ENCODE data around the gene WDR43.

The WDR43 gene

DNA sequence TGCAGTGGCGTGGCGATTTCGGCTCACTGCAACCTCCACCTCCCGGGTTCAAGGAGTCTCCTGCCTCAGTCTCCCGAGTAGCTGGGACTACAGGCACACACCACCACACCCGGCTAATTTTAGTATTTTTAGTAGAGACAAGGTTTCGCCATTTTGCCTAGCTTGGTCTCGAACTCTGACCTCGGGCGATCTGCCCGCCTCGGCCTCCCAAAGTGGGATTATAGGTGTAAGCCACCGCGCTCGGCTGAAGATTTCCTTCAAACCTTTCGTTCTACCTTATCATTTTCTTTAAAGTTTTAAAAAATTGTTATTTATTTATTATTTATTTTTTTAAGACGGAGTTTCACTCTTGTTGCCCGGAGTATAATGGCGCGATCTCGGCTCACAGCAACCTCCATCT lies 979 bp upstream of the WDR43 start:
- Histone ChIP-seq H4K8ac (ENCODE audit: low read length) (no peak overlapping the region), H2BK5ac (ENCODE audit: low read depth, low read length, poor library complexity, severe bottlenecking) (no peak overlapping the region), H3K14ac (ENCODE audit: low read length in 2 of 2) (no peak overlapping the region), H3K27me3 (ENCODE audit: control insufficient read depth in 1 of 2, insufficient read depth in 1 of 2, low read length in 2 of 2) (peaks cover 0 to 3% of the 10 kb centered on the region in 2 experiments), H3K79me1 (replicated peaks; ENCODE audit: low read length, poor library complexity, severe bottlenecking) (no peaks in the 10 kb centered on the region), H3K4me1 (ENCODE audit: control insufficient read depth, insufficient read depth, low read depth, low read length) (peaks cover 1% of the 10 kb centered on the region), H3K23ac (ENCODE audit: low read length in 2 of 2) (no peak overlapping the region), H3K27ac (ENCODE audit: low read length, poor library complexity, severe bottlenecking) (no peak overlapping the region), H4K91ac (ENCODE audit: low read length) (no peak overlapping the region), H3K9ac (ENCODE audit: low read length) (no peak overlapping the region), H3K9me3 (ENCODE audit: control insufficient read depth, low read length) (no peaks in the 10 kb centered on the region), H2AK5ac (ENCODE audit: low read length, severe bottlenecking) (no peak overlapping the region), H2BK12ac (ENCODE audit: low read length in 2 of 2) (no peak overlapping the region), H3K4ac (ENCODE audit: low read depth in 1 of 2, low read length in 2 of 2) (no peak overlapping the region), H3K4me3 (ENCODE audit: insufficient read depth in 1 of 2, low read depth in 1 of 2, low read length in 2 of 2) (no peak overlapping the region), H2AFZ (ENCODE audit: low read depth, low read length) (no peak overlapping the region), H2BK15ac (ENCODE audit: low read depth, poor library complexity, severe bottlenecking) (no peak overlapping the region), H3K18ac (ENCODE audit: low read depth in 1 of 2, low read length in 2 of 2) (no peak overlapping the region), H2BK120ac (ENCODE audit: low read depth, low read length) (no peak overlapping the region), H3K36me3 (ENCODE audit: control insufficient read depth in 1 of 2, insufficient read depth in 2 of 2, low read depth in 1 of 2, low read length in 2 of 2) (no peaks in the 10 kb centered on the region), H3K4me2 (ENCODE audit: low read length, poor library complexity, severe bottlenecking) (no peak overlapping the region)
- 98% methylated on average over 16 of the region's 21 CpGs for WGBS
- no peak for DNase-seq

DNA sequence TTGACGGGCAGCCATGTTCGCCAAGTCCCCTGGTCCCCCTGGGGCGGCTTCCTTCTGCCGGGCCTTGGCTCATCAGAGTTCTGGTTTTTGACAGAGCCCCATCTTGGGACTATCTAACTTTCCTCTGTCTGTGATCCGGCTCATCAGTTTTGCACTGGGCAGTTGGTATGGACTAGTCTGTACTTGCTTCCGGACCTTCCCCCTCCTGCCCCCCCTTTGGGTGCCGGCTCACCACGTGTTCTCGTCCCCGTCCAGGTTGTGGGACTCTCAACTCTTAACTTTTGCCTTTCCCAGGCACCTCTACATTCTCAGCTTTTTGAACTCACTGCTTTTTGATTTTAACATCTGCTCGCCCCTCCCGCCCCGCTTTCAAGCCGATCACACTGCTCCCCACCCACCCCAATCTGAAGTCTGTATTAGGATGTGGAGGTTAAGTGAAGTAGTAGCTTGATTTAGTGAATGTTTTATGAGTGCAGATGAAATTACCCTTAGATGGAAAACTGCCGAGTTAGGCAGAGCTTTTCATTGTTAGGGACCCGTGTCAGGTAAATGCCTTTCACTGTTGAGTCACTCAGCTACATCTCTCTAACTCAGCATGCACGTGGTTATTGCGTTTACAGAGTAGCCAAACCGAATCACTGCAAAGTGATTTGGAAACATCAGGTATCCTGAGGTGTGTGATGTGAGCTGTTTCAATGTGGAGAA lies 874 bp downstream of the WDR43 start:
- Histone ChIP-seq H3K9me3 (ENCODE audit: control insufficient read depth, low read length) (no peaks in the 10 kb centered on the region), H3K27ac (ENCODE audit: low read length, poor library complexity, severe bottlenecking) (peak overlapping the region; percentile 73), H3K9ac (ENCODE audit: low read length) (peak overlapping the region; percentile 96), H3K18ac (ENCODE audit: low read depth in 1 of 2, low read length in 2 of 2) (peak overlapping the region; percentile 65 to 98), H3K4me2 (ENCODE audit: low read length, poor library complexity, severe bottlenecking) (peak overlapping the region; percentile 81), H2BK12ac (ENCODE audit: low read length in 2 of 2) (no peak overlapping the region), H2AK5ac (ENCODE audit: low read length, severe bottlenecking) (peak overlapping the region; percentile 69), H2AFZ (ENCODE audit: low read depth, low read length) (peak overlapping the region; percentile 79), H2BK120ac (ENCODE audit: low read depth, low read length) (peak overlapping the region; percentile 89), H3K4ac (ENCODE audit: low read depth in 1 of 2, low read length in 2 of 2) (peak overlapping the region in 1 of 2 experiments; percentile 100), H3K23ac (ENCODE audit: low read length in 2 of 2) (peak overlapping the region in 1 of 2 experiments; percentile 99), H2BK5ac (ENCODE audit: low read depth, low read length, poor library complexity, severe bottlenecking) (peak overlapping the region; percentile 81), H3K79me1 (replicated peaks; ENCODE audit: low read length, poor library complexity, severe bottlenecking) (no peaks in the 10 kb centered on the region), H3K4me1 (ENCODE audit: control insufficient read depth, insufficient read depth, low read depth, low read length) (peaks cover 1% of the 10 kb centered on the region), H3K27me3 (ENCODE audit: control insufficient read depth in 1 of 2, insufficient read depth in 1 of 2, low read length in 2 of 2) (no peaks in the 10 kb centered on the region), H3K36me3 (ENCODE audit: control insufficient read depth in 1 of 2, insufficient read depth in 2 of 2, low read depth in 1 of 2, low read length in 2 of 2) (no peaks in the 10 kb centered on the region), H3K14ac (ENCODE audit: low read length in 2 of 2) (peak overlapping the region in 1 of 2 experiments; percentile 100), H4K8ac (ENCODE audit: low read length) (no peak overlapping the region), H4K91ac (ENCODE audit: low read length) (peak overlapping the region; percentile 85), H3K4me3 (ENCODE audit: insufficient read depth in 1 of 2, low read depth in 1 of 2, low read length in 2 of 2) (peak overlapping the region; percentile 96 to 97), H2BK15ac (ENCODE audit: low read depth, poor library complexity, severe bottlenecking) (peak overlapping the region; percentile 16)
- DNase-seq: peak; percentile 45
- 0% methylated on average over 15 of the region's 19 CpGs for WGBS

DNA sequence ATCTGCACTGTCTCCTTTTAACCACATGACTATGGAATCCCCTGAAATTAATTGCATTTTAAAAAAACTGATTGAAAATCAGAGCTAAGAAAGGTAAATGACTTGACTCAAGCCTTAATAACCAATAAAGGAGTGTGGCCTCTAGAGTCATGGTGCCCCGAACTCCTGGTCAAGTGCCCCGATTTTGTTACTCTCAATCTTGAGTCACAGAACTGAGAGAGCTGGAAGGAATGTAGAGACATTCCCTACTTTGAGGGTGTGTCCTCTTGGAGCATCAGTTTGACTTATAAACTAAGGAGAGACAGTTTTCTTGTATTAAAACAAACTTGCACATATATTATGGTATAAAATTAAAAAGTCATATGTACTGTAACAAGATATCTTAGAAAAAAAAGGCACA lies 2.4 kb downstream of the WDR43 start:
- Histone ChIP-seq H4K91ac (ENCODE audit: low read length) (no peak overlapping the region), H3K79me1 (replicated peaks; ENCODE audit: low read length, poor library complexity, severe bottlenecking) (no peaks in the 10 kb centered on the region), H2AK5ac (ENCODE audit: low read length, severe bottlenecking) (no peak overlapping the region), H3K9me3 (ENCODE audit: control insufficient read depth, low read length) (no peaks in the 10 kb centered on the region), H3K23ac (ENCODE audit: low read length in 2 of 2) (no peak overlapping the region), H2BK12ac (ENCODE audit: low read length in 2 of 2) (no peak overlapping the region), H3K4me1 (ENCODE audit: control insufficient read depth, insufficient read depth, low read depth, low read length) (peaks cover 1% of the 10 kb centered on the region), H3K14ac (ENCODE audit: low read length in 2 of 2) (no peak overlapping the region), H3K4me2 (ENCODE audit: low read length, poor library complexity, severe bottlenecking) (no peak overlapping the region), H2BK15ac (ENCODE audit: low read depth, poor library complexity, severe bottlenecking) (no peak overlapping the region), H2BK5ac (ENCODE audit: low read depth, low read length, poor library complexity, severe bottlenecking) (no peak overlapping the region), H2BK120ac (ENCODE audit: low read depth, low read length) (no peak overlapping the region), H2AFZ (ENCODE audit: low read depth, low read length) (no peak overlapping the region), H4K8ac (ENCODE audit: low read length) (no peak overlapping the region), H3K36me3 (ENCODE audit: control insufficient read depth in 1 of 2, insufficient read depth in 2 of 2, low read depth in 1 of 2, low read length in 2 of 2) (no peaks in the 10 kb centered on the region), H3K4ac (ENCODE audit: low read depth in 1 of 2, low read length in 2 of 2) (no peak overlapping the region), H3K27ac (ENCODE audit: low read length, poor library complexity, severe bottlenecking) (no peak overlapping the region), H3K27me3 (ENCODE audit: control insufficient read depth in 1 of 2, insufficient read depth in 1 of 2, low read length in 2 of 2) (no peaks in the 10 kb centered on the region), H3K4me3 (ENCODE audit: insufficient read depth in 1 of 2, low read depth in 1 of 2, low read length in 2 of 2) (peak overlapping the region in 1 of 2 experiments; percentile 96), H3K18ac (ENCODE audit: low read depth in 1 of 2, low read length in 2 of 2) (no peak overlapping the region), H3K9ac (ENCODE audit: low read length) (no peak overlapping the region)
- 23% methylated on average over 2 of the region's 2 CpGs for WGBS
- peak; percentile 33 for DNase-seq

DNA sequence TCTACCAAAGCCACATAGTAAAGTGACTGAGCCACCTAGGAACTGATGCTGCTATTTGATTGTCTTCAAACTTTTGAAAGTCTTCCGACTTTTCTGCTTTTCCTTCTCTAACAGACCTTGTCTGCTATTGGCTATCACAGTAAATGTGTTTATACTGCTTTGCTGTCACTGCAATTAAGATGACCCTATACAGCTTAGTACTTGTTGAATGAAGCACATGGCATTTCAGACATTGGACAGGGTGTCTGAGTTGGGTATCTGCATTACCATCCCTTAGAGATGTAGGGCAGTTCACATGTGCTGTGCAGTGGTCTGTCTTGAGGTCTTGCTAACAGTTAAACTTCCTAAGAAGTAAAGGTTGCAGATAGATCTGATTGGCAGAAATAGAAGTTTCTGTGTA lies 3.6 kb downstream of the WDR43 start:
- peak overlapping the region; percentile 4 for H3K9ac ChIP-seq (ENCODE audit: low read length)
- no peak overlapping the region for H2BK5ac ChIP-seq (ENCODE audit: low read depth, low read length, poor library complexity, severe bottlenecking)
- H3K27ac ChIP-seq (ENCODE audit: low read length, poor library complexity, severe bottlenecking): no peak overlapping the region
- H2BK120ac ChIP-seq (ENCODE audit: low read depth, low read length): no peak overlapping the region
- no peak overlapping the region for H3K4me3 ChIP-seq (ENCODE audit: insufficient read depth in 1 of 2, low read depth in 1 of 2, low read length in 2 of 2)
- H3K79me1 ChIP-seq (replicated peaks; ENCODE audit: low read length, poor library complexity, severe bottlenecking): no peaks in the 10 kb centered on the region
- H2AFZ ChIP-seq (ENCODE audit: low read depth, low read length): no peak overlapping the region
- H2AK5ac ChIP-seq (ENCODE audit: low read length, severe bottlenecking): no peak overlapping the region
- H2BK15ac ChIP-seq (ENCODE audit: low read depth, poor library complexity, severe bottlenecking): no peak overlapping the region
- H3K23ac ChIP-seq (ENCODE audit: low read length in 2 of 2): no peak overlapping the region
- WGBS: no CpG with 5 or more reads among the region's 1 CpG
- no peak overlapping the region for H3K18ac ChIP-seq (ENCODE audit: low read depth in 1 of 2, low read length in 2 of 2)
- H3K27me3 ChIP-seq (ENCODE audit: control insufficient read depth in 1 of 2, insufficient read depth in 1 of 2, low read length in 2 of 2): no peaks in the 10 kb centered on the region
- H3K4me1 ChIP-seq (ENCODE audit: control insufficient read depth, insufficient read depth, low read depth, low read length): peaks cover 4% of the 10 kb centered on the region
- H3K36me3 ChIP-seq (ENCODE audit: control insufficient read depth in 1 of 2, insufficient read depth in 2 of 2, low read depth in 1 of 2, low read length in 2 of 2): peaks cover 0 to 11% of the 10 kb centered on the region in 2 experiments
- no peak overlapping the region for H4K8ac ChIP-seq (ENCODE audit: low read length)
- H3K14ac ChIP-seq (ENCODE audit: low read length in 2 of 2): no peak overlapping the region
- H2BK12ac ChIP-seq (ENCODE audit: low read length in 2 of 2): no peak overlapping the region
- no peak for DNase-seq
- no peak overlapping the region for H4K91ac ChIP-seq (ENCODE audit: low read length)
- H3K9me3 ChIP-seq (ENCODE audit: control insufficient read depth, low read length): no peaks in the 10 kb centered on the region
- H3K4ac ChIP-seq (ENCODE audit: low read depth in 1 of 2, low read length in 2 of 2): no peak overlapping the region
- peak overlapping the region; percentile 17 for H3K4me2 ChIP-seq (ENCODE audit: low read length, poor library complexity, severe bottlenecking)

All from mesenchymal stem cell (in vitro differentiated cells and primary cell).